GM21723 (cell line): ENCODE measurements around the gene ROPN1L.
"Not testable (repeated sequence)": the region's sequence is repeated elsewhere in the genome, so short reads cannot be mapped to it uniquely, and the experiment has no call there.

ENCODE experiments used
- ATAC-seq: cut with Tn5 transposase; IDR thresholded peaks from one replicate; pipeline ENCODE4 v1.9.1; 2021; ENCODE audit warnings: mild to moderate bottlenecking, moderate library complexity; ENCODE audit not compliant: unreplicated experiment

The ROPN1L gene

DNA sequence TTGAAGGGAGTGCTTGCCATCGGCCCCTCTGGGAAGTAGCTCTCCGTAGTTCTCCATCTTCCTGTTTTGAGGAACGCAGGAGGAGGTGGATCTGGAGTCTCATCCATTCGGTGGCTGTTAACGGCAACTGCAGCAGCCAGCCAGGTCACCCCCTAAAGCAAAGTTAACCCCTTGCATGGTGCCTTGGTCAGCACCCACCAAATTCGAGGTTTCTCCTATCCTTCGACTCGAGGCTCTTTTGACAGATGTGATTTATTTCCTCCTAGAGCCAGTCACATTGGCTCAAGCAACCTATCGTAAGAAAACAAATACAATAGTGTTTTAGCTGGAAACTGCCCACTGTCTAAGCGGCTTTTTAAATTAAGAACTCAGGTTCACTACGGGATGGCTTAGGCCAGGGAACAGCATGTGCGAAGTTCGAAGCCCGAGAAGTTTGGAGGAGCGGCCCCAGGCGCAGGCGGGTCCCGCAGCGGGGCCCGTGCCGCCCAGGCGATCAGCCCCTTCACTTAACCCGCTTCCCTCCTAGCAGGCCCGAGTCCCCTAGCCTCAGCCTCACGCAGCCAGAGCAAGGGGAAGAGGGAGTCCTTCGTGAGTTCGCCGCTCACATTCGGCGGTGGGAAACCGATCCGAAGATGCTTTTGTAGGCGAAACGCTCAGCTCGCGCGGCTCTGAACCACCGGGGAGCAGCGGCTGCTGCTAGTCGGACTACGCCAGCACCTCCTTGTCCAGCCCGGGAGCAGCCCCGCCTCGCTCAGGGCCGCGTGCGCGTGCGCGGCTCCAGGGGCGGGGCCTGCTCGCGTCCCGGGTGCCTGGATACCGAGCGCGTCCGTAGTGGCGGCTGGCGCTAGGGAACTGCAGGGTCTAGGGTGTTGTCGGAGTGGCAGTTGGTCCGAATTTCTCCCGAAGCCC is at the start of gene ROPN1L:
Gene ROPN1L, plus strand, starts transcription at position 797 of the 909 bp plus-strand sequence. CDS start 289 bp downstream, outside the sequence.
- peak; percentile 98 for ATAC-seq

DNA sequence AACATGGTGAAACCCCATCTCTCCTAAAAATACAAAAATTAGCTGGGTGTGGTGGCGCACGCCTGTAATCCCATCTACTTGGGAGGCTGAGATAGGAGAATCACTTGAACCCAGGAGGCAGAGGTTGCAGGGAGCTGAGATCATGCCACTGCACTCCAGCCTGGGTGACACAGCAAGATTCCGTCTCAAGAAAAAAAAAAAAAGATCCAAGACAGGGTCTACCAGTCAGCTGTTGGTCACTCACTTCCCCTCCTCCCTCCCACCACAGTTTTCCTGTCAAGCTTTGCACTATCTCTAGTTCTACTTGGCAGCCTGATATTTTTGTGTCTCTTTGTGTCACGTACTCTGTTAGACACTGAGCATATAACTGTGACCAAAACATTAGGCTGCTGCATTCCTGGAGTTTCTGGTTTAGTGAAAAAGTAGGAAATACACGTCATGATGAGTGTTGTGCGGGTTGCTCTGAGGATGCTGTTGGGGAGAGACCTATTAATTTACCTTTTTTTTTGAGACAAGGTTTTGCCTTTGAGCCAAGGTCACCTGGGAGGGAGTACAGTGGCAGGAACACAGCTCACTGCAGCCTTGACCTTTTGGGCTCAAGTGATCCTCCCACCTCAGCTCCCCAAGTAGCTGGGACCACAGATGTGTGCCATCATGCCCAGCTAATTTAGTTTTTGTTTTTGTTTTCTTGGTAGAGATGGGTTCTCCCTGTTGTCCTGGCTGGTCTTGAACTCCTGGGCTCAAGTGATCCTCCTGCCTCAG is 48.9 kb upstream of the ROPN1L start:
- not testable (repeated sequence) for ATAC-seq

DNA sequence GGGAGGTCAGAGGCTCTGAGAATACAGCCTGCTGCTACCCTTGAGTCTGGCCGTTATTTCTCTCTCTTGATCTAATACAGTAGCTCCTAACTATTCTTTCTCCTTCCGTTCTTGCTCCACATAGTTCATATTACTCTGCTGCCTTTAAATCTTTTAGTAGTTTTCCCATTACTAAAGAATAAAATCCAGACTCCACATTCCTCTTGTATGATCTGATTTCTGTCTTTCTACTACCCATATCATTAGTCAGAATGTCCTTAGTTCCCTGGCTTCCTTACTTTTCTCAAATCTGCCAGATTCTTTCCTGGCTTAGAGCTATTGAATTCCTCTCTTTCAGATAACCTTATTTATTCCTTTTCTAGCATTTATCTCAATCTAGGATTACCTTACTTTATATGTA is 48.2 kb upstream of the ROPN1L start:
- no peak for ATAC-seq

- no peak for ATAC-seq
Observed at GRCh38 chr5:10396552-10396951, 45.1 kb upstream of the ROPN1L start.

DNA sequence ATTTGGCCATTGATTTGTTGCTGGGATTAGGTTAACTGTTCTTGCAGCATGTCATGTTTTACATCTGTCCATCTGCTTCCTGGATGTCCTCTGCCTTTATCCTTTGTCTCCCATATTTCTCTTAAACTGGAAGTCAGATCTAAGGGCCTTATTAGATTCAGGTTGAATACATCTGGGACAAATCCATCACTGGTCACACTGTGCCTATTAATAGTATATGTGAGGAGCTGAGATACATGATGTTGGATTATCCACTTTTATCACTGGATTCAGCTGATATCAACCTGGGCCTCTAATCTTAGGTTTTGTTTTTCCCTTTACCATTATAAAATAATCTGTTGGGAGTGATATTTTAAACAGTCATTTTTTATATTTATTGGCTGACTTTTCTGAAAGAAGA is 41.8 kb upstream of the ROPN1L start:
- ATAC-seq, result no peak

DNA sequence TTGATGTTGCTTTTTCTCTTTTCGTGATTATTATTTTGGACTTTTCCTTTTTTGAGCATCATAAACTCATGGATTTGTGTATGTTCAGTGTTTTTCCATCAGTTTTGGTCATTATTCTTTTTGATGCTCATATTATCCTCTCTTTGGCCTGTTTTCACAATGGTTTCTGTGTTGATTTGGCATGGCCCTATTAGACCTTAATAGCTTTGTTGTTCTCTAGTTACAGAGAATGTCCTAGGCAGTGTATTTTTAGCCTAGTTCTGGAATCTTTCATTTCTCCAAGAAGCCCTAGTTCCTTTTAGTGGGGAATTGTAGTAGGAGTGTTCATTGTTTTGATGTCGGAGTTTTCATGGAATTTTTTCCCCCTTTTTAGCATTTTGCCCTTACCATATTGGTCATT is 41.3 kb upstream of the ROPN1L start:
- ATAC-seq, result no peak

- ATAC-seq, result no peak
Observed at GRCh38 chr5:10400831-10401230, 40.8 kb upstream of the ROPN1L start.

- peak; percentile 63 for ATAC-seq
Observed at GRCh38 chr5:10401498-10401897, 40.2 kb upstream of the ROPN1L start.

- ATAC-seq, result no peak
Observed at GRCh38 chr5:10403829-10404228, 37.9 kb upstream of the ROPN1L start.

- ATAC-seq, result no peak
Observed at GRCh38 chr5:10406651-10407050, 35.0 kb upstream of the ROPN1L start.

DNA sequence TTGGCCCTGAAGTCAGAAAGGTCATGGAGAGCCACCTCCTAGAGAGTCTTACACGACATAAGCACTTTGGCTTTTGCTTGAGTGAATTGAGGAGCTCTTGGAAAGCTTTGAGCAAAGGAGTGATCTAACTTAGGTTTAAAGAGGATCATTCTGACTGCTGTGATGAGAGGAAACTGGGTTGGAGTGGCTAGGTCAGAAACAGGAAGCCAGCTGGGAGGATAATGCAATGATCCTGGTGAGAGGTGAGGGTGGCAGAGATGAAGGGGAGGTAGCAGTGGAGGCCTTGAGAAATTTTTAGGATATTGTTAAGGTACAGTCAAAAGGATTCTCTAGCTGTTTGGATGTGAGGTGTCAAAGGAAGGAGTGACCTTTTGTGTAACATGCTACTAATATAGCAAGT is 32.2 kb upstream of the ROPN1L start:
- no peak for ATAC-seq

GRCh38 chr5:10410662-10411061 is 31.0 kb upstream of the ROPN1L start:
- no peak for ATAC-seq

DNA sequence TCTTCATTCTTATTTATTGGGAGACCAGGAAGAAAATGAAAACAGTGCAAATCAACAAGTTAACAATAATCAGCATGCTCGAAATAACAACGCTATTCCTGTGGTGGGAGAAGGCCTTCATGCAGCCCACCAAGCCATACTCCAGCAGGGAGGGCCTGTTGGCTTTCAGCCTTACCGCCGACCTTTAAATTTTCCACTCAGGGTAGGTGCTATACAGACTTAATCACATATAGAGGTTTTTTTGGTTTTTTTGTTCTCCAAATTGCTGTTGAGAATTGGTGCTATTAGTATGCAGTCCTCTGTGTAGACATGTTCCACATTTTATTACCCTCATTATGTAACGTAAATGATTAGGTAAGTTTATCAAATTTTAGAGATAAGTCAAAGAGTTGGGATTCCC is 30.3 kb upstream of the ROPN1L start:
- no peak for ATAC-seq

DNA sequence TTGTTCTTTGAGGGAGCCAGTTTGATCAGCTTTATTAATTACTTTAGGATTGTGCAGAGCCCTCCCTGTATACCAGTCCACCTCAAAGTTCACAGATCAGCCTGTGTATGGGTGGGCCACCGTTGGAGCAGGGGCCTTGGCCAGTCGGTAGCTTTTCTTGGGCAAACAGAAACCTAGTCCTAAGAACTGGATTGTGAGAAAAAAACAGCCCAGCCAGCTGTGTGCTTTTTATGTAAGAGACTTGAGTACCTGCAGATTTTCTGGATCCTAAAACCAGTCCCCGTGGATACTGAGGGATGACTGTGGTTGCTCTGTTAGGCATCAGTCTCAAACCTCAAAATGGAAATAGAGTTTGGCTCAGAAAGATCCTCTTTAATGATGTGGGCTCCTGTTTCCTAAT is 24.8 kb upstream of the ROPN1L start:
- no peak for ATAC-seq

DNA sequence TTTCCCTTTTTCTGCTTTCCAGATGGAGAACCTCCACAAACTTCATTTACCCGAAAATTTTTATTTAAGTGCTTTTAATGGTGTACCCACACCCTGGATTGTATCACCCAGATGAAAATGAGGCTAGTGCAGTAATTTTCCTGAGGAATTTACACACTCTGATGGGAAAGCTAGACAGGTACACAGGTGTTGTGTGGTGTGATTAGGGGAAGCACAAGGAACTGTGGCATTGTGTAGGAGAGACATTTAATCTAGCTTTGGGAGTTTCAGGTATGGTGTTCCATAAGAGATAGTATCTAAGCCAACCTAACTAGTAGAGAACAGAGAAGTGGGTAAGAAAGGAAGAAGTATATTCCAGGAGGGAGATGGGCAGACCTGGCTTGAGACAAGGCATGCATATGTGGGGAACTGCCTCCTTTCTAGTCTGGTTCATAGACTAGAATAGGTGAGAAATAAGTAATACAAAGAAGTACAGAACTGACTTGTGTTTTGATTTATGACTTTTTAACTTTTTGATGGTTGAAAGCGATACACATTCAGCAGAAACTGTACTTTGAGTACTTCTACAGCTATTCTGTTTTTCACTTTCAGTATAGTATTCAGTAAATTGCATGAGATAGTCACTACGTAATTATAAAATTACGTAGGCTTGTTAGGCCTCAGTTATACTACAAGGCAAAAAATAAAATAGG is 22.9 kb upstream of the ROPN1L start:
- peak; percentile 83 for ATAC-seq

DNA sequence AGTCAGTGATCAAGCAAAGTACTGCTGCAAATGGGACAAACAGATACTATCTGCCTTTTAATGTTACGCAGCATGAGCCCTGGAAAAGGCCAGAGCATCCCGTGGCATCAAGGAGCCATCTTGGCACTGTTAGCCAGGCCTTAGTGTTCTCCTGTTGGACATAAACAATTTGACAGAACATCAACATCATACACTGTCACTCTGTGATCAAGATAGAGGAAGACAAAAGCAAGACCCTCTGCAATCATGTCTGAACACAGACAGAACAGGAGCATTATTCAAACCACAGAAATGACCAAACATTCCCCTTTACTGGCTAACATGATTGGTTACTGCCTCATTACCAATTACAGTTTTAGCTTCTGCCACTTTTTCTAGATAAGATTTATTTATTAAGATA is 21.2 kb upstream of the ROPN1L start:
- no peak for ATAC-seq

GRCh38 chr5:10420932-10421331 is 20.7 kb upstream of the ROPN1L start:
- ATAC-seq, result no peak

DNA sequence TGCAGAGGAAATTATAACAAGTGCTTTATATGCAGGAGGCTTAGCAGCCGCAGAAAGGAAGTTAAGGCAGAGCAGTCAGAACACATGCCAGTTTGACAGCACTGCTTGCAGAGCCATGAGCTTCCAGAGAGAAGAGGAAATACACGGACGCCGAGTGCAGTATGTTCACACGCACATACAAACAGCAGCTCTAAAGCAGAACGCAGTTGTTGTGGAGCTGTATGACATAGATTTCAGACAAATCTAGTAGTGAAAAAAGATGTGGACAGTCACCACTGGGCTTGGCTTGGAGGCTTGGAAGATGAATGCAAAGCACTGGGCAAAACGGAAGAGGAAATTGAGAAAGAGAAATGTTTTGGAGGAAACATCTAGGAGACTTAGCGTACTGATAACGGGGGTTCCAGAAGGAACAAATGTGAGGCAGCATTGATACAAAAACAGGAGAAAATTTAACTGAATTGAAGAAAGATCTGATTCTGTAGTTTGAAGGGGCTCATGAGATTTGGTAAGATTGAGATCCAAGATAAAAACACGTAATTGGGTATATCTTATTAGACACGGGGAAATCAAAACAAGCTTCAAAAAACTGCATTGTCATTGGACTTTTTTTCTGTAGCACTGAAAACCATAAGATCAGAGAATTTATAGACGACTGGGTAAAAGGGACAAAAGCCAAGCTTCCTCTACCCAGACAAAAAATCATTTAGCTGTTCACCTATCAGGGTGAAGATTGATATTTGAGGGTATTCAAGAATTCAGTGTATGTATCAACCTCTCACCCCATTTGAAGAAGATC is 19.6 kb upstream of the ROPN1L start:
- ATAC-seq, result no peak

GRCh38 chr5:10423022-10423421 is 18.7 kb upstream of the ROPN1L start:
- ATAC-seq, result no peak

GRCh38 chr5:10424124-10424731 is 17.5 kb upstream of the ROPN1L start:
- ATAC-seq, result no peak
